ENCODE measurements around the gene RHBDF1. TPM values are rescaled to one million over a fixed set of nuclear protein-coding genes. Genes with fewer than 3 reads are reported as not detected.

Gene RHBDF1
- polyA plus RNA-seq, 6 donors from 2014 or later, result 0.08 TPM; not detected in 5

- Mint-ChIP-seq H3K4me3 (no peak overlapping the region), H3K4me1 (peaks cover 5 to 14% (median 9%) of the 10 kb centered on the region in 3 donors), H3K27me3 (peaks cover 6 to 18% (median 6%) of the 10 kb centered on the region in 3 donors), H3K36me3 (no peaks in the 10 kb centered on the region), H3K9me3 (peaks cover 0 to 1% (median 0%) of the 10 kb centered on the region in 7 donors), H3K27ac (peak overlapping the region in 1 of 6 donors; percentile 69)
- ATAC-seq (ENCODE audit: low read depth in 2 of 2) (no peak), DNase-seq (no peak)
These were observed 7.5 kb downstream of the RHBDF1 start for GRCh38 chr16:64914-65255.

- no peak overlapping the region for H3K4me3 Mint-ChIP-seq
- DNase-seq (no peak), ATAC-seq (ENCODE audit: low read depth in 2 of 2) (no peak)
- H3K27ac Mint-ChIP-seq, result no peak overlapping the region
- H3K36me3 Mint-ChIP-seq, result no peaks in the 10 kb centered on the region
- peaks cover 0 to 1% (median 0%) of the 10 kb centered on the region in 7 donors for H3K9me3 Mint-ChIP-seq
- peaks cover 5 to 14% (median 9%) of the 10 kb centered on the region in 3 donors for H3K4me1 Mint-ChIP-seq
- H3K27me3 Mint-ChIP-seq, result peaks cover under 1 to 18% (median 6%) of the 10 kb centered on the region in 3 donors
These were observed 8.2 kb downstream of the RHBDF1 start for GRCh38 chr16:63998-64913.

- no peak for DNase-seq
- Mint-ChIP-seq H3K4me3 (no peak overlapping the region), H3K36me3 (no peaks in the 10 kb centered on the region), H3K4me1 (peaks cover 5 to 15% (median 11%) of the 10 kb centered on the region in 3 donors), H3K9me3 (peaks cover 0 to 1% (median 0%) of the 10 kb centered on the region in 7 donors), H3K27ac (no peak overlapping the region), H3K27me3 (peaks cover 0 to 14% (median 6%) of the 10 kb centered on the region in 3 donors)
- no peak for ATAC-seq (ENCODE audit: low read depth in 2 of 2)
These were observed 9.0 kb downstream of the RHBDF1 start for GRCh38 chr16:63466-63865.

- H3K4me3 Mint-ChIP-seq, result no peak overlapping the region
- H3K9me3 Mint-ChIP-seq, result peaks cover 0 to 1% (median 0%) of the 10 kb centered on the region in 7 donors
- peaks cover 5 to 20% (median 13%) of the 10 kb centered on the region in 3 donors for H3K4me1 Mint-ChIP-seq
- no peak overlapping the region for H3K27ac Mint-ChIP-seq
- ATAC-seq (ENCODE audit: low read depth in 2 of 2), result no peak
- H3K27me3 Mint-ChIP-seq, result peaks cover 0 to 12% (median 6%) of the 10 kb centered on the region in 3 donors
- H3K36me3 Mint-ChIP-seq, result peaks cover 0 to 5% of the 10 kb centered on the region in 2 donors
- no peak for DNase-seq
These were observed 9.5 kb downstream of the RHBDF1 start for GRCh38 chr16:62968-63391.

- Mint-ChIP-seq H3K4me3 (no peak overlapping the region), H3K9me3 (peaks cover 0 to 1% (median 0%) of the 10 kb centered on the region in 7 donors), H3K27ac (no peak overlapping the region), H3K27me3 (peaks cover 0 to 8% (median 1%) of the 10 kb centered on the region in 3 donors), H3K36me3 (peaks cover 0 to 7% of the 10 kb centered on the region in 2 donors), H3K4me1 (peaks cover 5 to 22% (median 13%) of the 10 kb centered on the region in 3 donors)
- DNase-seq (no peak), ATAC-seq (ENCODE audit: low read depth in 2 of 2) (no peak)
These were observed 10.0 kb downstream of the RHBDF1 start for GRCh38 chr16:62283-62967.

- ATAC-seq (ENCODE audit: low read depth in 2 of 2) (no peak), DNase-seq (no peak)
- Mint-ChIP-seq H3K9me3 (peaks cover 0 to 1% (median 0%) of the 10 kb centered on the region in 7 donors), H3K4me1 (peaks cover 5 to 22% (median 13%) of the 10 kb centered on the region in 3 donors), H3K27me3 (peaks cover 0 to 4% (median 0%) of the 10 kb centered on the region in 3 donors), H3K27ac (no peak overlapping the region), H3K4me3 (no peak overlapping the region), H3K36me3 (peaks cover 0 to 7% of the 10 kb centered on the region in 2 donors)
These were observed 10.6 kb downstream of the RHBDF1 start for GRCh38 chr16:61879-62281.

DNA sequence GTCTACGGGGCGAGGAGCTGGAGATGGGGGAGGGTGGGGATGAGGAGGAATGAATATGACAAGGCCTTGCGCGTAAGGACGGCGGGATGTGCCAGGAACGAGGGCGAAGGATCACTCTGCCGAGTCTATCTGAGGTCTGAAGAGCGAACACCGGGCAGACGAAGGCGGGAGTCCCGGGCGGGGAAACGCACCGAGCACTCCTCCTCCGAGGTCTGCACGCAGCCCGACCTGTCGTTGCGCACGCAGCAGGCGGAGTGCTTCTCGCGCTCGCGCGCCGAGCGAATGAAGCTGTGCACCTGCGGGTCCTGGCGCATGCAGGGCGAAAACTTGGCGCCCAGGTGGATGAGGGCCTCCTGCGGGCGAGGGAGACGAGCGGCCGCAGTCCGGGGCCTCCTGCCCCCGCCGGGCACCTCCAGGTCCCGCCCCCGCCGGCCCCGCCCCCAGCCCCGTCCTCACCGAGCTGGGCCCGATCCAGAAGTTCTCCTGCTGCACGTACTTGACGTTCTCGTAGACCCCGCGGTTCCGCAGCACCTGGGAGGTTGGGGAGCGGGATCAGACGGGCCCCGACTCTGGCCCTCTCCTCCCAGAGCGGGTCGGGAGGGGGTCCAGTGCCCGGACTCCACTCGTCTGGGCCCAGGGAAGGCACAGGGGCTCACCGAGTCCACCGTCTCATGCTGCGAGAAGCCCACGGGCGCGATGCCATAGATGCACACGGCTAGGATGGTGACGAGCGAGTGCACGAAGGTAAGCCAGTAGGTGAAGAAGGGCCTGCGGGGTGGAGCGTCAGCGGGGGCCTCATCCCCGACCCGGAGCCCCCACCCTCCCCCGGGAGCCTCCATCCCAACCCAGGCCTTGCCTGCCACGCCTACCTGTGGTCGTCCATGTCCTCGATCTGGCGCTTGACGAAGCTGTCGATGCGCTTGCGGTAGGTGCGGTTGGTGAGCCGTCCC, 11.2 kb downstream of the RHBDF1 start:
- DNase-seq (no peak), ATAC-seq (ENCODE audit: low read depth in 2 of 2) (no peak)
- Mint-ChIP-seq H3K9me3 (peaks cover 0 to 1% (median 0%) of the 10 kb centered on the region in 7 donors), H3K27me3 (peaks cover 0 to 4% (median 0%) of the 10 kb centered on the region in 3 donors), H3K4me1 (peaks cover 5 to 23% (median 13%) of the 10 kb centered on the region in 3 donors), H3K27ac (no peak overlapping the region), H3K4me3 (no peak overlapping the region), H3K36me3 (peaks cover 0 to 7% of the 10 kb centered on the region in 2 donors)

DNA sequence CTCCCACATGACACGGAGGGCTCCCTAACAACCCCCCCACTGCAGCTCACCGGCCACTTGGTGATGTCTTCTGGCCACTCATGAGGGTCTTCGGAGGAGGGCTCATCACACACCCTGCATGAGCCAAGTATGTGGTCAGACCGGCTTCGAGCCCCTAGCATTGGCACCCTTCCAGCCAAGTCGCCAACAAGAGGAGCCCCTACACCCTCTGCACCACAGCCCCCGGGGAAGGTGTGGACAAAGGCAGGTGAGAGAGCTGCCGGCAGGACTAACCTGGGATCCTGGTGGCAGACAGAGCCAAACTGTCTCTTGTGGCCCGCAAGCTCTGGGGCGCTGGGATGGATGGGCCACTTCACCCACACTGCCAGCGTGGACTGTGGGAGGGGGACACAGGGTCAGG, 12.3 kb downstream of the RHBDF1 start:
- Mint-ChIP-seq H3K36me3 (peaks cover 0 to 7% of the 10 kb centered on the region in 2 donors), H3K4me3 (peak overlapping the region in 1 of 8 donors; percentile 63), H3K27me3 (peaks cover 0 to 4% (median 0%) of the 10 kb centered on the region in 3 donors), H3K27ac (peak overlapping the region in 1 of 6 donors; percentile 42), H3K9me3 (peaks cover 0 to 1% (median 0%) of the 10 kb centered on the region in 7 donors), H3K4me1 (peaks cover 6 to 17% (median 6%) of the 10 kb centered on the region in 3 donors)
- ATAC-seq (ENCODE audit: low read depth in 2 of 2), result no peak
- DNase-seq, result no peak

DNA sequence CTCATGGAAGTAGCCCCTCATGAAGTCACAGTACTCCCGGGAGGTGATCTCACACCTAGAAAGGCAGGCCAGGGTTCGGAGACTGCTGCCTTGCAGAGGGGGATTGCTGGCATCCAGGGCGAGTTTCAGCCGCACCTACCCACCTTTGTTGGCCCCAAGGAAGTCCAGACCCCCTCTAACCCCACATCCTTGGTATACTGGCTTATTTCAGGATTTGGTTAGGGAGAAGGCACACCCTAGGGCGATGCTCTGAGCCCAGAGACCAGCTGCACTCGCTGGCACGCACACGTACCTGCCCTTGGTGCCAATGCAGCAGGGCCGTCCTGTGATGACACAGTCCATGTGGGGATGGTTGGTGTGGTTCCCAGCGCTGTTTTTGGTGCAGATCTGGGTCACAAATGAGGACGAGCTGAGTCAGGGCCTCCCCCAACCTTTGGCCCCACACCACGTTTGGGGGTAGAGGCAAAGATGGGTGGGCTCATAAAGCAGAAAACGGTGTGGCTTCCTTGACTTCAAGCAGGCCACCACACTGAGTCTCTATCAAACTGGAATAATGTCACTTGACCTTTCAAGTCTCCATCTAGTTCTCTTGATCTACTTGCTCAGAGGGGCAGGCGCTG, 12.9 kb downstream of the RHBDF1 start:
- no peak overlapping the region for H3K27ac Mint-ChIP-seq
- peaks cover 4 to 14% (median 12%) of the 10 kb centered on the region in 3 donors for H3K4me1 Mint-ChIP-seq
- DNase-seq (no peak), ATAC-seq (ENCODE audit: low read depth in 2 of 2) (no peak)
- peaks cover 0 to 7% of the 10 kb centered on the region in 2 donors for H3K36me3 Mint-ChIP-seq
- H3K4me3 Mint-ChIP-seq, result no peak overlapping the region
- H3K27me3 Mint-ChIP-seq, result peaks cover 0 to 4% (median 0%) of the 10 kb centered on the region in 3 donors
- peaks cover 0 to 1% (median 0%) of the 10 kb centered on the region in 7 donors for H3K9me3 Mint-ChIP-seq

GRCh38 chr16:58491-59439, 13.7 kb downstream of the RHBDF1 start:
- no peak overlapping the region for H3K4me3 Mint-ChIP-seq
- no peak for DNase-seq
- H3K27ac Mint-ChIP-seq, result peak overlapping the region in 1 of 6 donors; percentile 58
- H3K27me3 Mint-ChIP-seq, result peaks cover 0 to 4% (median 0%) of the 10 kb centered on the region in 3 donors
- H3K36me3 Mint-ChIP-seq, result peaks cover 0 to 7% of the 10 kb centered on the region in 2 donors
- no peak for ATAC-seq (ENCODE audit: low read depth in 2 of 2)
- H3K9me3 Mint-ChIP-seq, result no peaks in the 10 kb centered on the region
- peaks cover 11 to 22% (median 17%) of the 10 kb centered on the region in 3 donors for H3K4me1 Mint-ChIP-seq

DNA sequence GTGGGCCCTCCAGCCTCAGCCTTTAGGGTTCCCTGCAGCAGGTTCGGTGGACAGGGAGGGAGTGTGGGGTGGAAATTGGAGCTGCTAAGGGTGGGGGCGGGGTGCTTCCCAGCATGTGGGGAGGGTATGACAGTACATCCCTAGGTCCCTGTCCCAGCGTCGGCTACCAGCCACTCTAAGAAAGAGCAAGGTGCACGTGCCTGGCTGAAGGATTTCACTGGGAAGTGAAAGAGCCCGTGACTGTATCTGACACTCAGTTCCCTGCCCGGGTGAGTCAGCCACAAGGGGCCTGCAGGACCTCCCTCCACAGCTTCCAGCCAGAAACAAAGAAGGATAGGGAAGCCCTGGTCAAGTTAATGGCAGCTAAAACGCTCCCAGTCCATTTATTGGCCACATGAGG, 14.7 kb downstream of the RHBDF1 start:
- peaks cover 0 to 4% (median 0%) of the 10 kb centered on the region in 3 donors for H3K27me3 Mint-ChIP-seq
- ATAC-seq (ENCODE audit: low read depth in 2 of 2) (no peak), DNase-seq (no peak)
- no peaks in the 10 kb centered on the region for H3K9me3 Mint-ChIP-seq
- no peak overlapping the region for H3K27ac Mint-ChIP-seq
- H3K4me3 Mint-ChIP-seq, result no peak overlapping the region
- H3K36me3 Mint-ChIP-seq, result peaks cover 0 to 7% of the 10 kb centered on the region in 2 donors
- peaks cover 19 to 33% (median 22%) of the 10 kb centered on the region in 3 donors for H3K4me1 Mint-ChIP-seq
